GM19438 (cell line): ENCODE measurements around the gene FCN1.

Source experiments
- ATAC-seq: cut with Tn5 transposase; IDR thresholded peaks from one replicate; pipeline ENCODE4 v1.9.1; 2021; ENCODE audit warnings: low read depth; ENCODE audit not compliant: unreplicated experiment

The FCN1 gene

DNA sequence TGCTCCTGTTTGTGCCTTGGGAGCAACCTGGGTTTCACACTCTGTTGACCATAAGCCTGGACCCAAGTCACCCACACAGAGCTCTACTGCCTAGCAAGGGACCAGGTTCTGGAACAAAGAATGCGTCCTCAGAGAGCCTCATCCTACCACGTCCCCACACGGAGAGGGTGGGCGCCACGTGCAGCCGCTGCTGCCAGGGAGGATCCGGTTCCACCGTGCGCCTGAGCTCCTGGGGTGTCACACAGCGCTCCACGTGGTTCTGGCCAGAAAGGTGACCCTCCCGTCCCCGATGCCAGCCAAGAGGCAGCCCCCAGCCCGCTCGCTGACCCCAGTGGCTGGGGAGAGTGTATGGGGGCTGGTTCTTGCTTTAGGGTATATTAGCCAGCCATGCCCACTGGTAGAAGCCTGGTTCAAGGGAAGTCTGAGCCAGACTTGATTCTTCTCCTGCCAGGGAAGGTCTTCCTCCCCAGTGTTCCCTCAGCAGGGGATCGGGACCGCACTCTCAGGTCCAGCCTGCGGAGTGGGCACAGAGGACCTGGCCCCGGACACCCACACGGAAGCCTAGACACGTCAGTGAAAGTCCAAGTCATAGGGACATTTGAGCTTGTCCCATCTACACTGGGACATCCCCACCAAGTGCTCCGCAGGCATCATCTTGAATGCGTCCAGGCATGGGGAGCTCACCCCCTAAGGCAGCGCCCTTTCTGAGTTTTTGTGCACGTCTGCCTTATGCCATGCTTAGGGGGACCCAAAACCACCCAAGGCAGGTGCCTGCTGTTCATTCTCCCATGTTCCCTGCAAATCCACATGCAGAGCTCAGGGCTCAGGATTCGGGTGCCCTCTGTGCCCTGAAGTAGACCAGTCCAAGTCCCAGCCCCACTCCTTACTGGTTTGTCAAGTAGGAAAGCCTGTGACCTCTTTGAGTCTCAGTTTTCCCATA, 2.4 kb downstream of the FCN1 start:
- ATAC-seq = no peak

DNA sequence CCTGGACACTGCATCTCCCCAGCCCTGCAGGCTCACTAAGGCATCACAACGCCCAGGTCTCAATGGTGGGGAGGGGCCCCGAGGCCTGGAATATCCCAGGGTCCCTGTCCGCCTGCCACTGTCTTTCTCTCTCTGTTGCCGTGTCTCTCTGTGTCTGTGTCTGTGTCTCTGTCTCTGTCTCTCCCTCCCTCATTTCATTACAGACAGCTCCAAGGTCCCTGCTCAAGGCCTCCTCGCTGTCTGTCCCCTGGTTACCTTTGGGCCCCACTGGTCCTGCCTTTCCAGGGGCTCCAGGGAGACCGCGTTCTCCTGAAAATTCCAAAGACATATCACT, 3.2 kb downstream of the FCN1 start:
- no peak for ATAC-seq

DNA sequence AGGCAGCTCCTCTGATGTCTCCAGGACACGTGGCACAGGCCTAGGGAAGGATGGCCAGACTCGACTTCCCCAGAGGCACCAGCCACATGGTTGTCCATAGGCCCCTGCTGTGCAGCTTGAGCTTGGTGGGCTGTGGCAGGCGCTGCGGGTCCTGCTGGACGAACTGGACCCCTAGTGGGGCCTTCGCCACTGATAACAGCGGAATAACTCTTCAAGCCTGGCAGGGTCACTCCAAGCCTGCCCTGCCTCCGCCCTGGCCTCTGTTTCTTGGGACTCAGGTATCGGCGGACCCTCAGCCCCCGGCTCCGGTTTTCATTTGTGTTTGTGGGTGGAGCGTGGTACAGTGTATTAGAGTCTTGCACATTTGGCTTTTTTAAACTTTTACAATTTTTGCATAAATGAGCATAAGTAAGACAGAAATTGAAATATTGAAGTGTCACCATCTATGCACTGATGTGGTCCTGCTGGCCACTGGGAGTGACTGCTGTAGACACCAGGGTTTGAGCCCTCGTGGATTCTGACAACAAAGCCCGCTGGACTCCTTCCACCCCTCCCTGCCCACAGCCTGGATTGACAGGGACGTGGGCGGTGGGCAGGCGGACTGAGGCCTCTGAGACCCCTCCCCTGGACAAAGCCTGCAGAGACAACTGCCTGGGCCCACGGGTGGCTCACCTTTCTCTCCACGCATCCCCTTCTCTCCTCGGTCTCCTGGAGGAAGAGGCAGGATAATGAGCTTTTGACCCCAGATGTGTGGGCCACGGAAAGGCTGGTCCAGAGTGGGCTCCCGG, 3.8 kb downstream of the FCN1 start:
- ATAC-seq = no peak

DNA sequence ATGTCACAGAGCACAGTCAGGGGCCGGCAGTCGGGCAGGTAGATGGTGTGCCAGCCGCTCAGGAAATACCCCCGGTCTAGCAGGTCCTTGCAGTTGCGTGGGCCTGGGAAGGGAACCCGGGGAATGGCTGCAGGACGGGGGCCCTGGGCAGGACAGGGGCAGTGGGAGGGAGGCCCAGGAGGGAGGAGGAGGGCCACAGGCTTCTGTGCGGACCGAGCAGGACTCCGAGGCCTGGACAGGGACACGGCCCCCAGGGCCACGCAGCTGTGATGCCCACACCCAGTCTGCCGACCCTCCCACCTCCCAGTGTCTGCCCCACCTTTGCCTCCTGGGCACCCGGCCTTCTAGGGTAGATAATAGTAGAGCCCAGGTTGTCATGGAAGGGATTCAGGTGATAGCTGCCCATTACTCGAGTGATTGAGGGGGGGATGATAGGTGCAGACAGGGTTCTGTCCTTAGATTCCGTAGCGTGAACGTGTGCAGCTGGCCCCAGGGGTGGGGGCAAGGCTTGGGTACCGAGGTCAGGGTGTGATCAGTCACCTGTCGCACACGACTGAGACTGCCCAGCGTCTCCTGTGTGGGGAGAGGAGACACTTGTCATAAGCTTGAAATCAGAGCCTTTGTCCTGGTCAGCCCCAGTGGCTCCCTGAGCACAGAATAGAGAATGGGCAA, 4.5 kb downstream of the FCN1 start:
- no peak for ATAC-seq

DNA sequence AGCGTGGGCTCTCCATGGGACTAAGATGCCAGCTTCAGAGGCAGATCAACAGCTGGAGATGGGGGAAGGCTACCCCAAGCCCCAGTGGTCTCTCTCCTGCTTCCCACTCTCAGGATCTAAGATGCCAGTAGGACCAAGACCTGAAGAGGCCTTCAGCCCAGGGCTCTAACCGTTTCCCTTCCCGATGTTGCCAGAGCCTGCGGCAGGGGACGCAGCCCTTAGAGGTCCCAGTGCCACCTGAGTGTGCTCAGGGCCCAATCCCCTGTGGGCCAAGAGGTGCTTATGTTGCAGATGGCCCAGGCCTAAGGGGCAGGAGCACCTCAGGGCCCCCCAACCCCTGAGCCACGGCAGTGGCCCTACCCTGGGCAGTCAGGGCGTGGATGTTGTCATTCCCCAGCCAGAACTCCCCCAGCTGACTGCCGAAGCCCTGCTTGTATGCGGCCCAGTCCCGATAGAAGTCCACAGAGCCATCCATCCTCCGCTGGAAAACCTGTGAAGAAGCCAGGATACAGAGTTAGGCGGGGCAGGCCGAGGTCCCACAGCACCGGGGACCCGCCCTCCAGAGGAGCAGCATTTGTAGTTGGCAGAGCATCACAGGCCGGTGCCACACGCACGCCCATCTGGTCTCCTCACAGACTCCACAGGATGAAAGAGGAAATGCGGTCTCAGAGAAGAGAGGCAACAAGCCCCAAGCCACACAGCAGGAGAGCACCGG, 5.4 kb downstream of the FCN1 start:
- ATAC-seq = no peak

DNA sequence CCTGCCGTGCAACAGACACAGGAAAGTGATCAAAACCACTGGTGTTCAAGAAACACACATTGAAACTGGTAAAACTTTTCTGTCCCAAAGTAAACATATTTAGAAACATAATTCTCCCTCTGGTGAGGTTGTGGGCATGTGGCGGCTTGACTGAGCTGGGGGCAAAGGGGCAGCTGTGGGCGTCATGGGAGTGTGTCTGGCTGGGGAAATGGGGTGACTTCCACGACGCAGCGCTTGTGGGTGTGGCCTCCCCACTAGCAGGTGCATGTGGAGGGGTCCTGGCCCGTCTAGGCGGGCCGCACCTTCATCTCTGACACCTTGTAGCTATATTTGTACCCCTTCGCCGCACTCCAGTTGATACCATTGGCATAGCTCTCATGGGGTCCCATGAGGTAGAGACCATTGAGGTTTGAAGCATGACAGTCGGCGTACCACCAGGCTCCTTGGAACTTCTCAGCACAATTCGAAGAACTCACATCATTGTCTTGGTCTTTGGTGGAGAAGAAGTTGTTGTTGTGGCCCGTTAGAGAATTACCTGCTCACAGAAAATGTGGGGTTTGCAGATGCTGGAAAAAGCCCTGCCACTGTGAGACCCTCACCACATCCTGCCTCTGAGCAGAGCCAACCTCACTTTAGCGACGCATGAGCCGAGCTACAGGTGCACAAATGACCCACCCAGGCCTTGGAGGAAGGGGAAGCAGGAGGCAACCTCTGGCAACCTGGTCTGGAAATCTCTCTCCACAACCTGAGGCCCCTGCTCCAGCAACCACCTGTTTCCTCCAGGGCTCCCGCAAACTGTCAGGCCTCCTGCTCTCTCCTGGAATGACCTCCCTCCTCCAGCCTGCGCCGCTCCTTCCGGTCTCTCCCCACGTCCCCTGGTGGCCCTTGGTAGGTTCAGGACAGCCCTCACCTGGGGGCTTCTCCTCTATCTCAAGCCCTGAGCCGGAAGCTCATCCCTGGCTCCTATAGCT, 7.9 kb downstream of the FCN1 start:
- no peak for ATAC-seq

DNA sequence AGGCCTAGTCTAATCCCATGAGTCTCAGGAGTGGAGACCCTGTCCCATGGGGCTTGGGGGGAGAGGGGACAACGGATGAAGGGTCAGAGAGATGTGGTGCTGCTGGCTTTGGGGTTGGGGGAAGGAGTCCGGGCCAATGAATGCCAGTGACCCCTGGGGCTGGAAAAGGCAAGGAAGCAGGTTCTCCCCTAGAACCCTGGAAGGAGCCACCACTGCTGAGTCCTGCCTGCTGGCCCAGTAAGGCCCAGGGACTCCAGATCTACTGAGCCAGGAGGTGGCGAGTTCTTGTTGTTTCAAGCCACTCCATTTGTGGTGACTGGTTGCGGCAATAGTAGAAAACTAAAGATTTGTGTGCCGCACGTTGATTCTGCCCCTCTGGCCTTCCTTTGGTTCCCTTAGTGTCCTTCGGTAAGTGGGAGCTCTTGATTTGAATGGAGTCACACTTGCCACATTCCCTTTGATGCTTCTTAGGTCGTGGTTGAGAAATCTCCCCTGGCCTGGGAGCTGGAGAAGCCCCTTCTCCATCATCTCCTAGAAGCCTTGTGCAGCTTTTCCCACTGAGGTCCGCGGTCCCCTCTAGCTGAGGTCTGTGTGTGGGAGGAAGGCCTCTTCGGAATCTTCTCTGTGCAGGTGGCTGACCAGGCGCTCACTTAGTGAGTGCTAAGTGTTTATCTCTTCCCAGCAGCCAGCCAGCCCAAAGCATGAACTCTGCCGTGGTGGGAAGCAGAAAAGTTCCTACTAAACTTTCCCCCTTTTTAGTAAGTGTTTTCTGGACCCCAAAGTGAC, 9.0 kb downstream of the FCN1 start:
- no peak for ATAC-seq

DNA sequence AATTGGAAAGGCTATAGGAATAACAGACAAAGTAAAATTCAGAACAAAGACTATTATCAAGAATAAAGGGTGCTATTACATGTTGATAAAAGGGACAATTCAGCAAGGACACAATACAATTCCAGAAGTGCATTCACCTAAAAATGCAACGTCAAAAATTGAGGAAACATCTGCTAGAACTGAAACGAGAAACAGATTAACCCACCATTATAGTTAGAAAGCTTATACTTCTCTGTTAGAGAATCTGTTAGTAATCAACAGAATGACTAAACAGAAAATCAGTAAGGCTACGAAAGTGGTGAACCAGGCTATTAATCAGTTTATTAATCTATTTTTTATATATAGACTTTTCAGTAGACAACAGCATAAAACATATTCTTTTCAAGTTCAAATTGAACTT, 14.8 kb downstream of the FCN1 start:
- no peak for ATAC-seq

DNA sequence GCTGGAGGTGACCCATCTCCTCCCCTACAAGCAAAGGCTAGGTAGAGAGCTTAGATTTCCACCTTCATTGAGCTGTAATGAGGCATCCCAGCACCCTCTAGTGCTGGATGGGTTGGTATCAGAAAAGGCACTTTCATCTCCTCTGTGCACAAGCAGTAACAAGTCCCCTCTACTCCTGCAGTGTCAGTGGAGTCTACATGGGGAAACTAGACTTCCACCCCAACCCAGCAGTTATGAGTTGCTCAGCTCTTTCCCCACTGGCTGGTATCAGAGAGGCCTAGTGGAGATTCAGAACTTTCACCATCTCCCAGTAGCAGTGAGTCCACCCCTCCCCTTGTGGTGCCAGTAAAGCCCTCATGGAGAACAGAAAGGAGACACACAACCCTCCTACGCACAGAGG, 17.9 kb downstream of the FCN1 start:
- ATAC-seq = no peak

DNA sequence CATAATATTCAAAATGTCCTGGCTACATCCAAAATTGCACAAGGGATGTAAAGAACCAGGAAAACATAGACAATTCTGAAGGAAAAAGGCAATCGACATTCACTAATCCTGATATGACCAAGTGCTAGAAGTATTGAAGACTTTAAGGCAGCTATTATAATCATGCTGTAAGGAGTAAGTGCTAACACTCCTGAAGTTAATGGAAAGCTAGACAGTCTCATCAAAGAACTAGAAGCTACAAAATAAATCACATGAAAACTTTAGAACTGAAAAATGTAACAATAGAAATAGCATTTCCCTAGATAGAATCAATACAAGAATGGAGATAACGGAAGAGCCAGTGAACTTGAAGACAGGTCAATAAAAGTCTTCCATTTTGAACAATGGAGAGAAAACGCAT, 18.5 kb downstream of the FCN1 start:
- no peak for ATAC-seq

DNA sequence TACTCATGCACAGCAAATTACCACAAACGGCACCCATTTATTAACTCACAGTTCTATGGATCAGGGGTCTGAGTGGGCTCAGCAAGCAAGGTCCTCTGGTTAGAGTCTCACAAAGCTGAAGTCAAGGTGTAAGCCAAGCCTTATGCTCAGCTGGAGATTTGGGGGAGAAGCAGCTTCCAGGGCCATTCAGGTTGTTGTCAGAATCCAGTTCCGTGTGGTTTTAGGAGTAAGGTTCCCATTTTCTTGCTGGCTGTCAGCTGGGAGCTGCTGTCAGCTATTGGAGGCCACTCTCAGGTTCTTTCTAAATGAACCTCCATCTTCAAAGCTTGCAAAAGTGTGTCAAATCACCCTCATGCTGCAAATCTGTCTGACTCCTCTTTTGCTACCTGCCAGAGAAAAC, 19.4 kb downstream of the FCN1 start:
- no peak for ATAC-seq

DNA sequence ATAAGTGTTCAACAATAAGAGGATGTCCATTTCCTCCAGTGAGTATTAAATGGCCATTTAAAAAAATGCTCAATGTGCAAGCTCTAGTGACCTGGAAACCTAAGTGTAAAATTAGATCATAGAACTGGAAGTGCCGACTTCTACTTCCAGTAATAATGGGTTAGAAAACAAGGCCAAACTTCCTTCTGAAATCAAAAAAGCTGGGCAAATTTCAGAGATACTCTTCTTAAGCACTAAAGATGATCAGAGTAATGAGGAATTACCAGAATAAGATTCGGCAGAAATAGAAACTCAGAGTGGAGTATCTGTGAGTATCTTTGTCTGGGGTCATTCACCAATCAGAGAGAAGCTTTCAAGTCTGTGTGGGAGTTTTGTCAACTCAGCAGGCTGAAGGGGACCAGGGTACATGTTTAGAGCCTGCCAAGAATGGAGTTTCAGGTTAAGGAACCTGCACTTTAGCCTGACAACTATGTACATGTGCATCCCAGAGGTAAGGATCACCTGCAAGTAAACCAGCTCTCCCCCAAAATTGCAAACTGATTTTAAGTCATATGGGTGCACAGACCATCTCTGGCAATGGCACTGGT, 20.0 kb downstream of the FCN1 start:
- ATAC-seq = no peak

DNA sequence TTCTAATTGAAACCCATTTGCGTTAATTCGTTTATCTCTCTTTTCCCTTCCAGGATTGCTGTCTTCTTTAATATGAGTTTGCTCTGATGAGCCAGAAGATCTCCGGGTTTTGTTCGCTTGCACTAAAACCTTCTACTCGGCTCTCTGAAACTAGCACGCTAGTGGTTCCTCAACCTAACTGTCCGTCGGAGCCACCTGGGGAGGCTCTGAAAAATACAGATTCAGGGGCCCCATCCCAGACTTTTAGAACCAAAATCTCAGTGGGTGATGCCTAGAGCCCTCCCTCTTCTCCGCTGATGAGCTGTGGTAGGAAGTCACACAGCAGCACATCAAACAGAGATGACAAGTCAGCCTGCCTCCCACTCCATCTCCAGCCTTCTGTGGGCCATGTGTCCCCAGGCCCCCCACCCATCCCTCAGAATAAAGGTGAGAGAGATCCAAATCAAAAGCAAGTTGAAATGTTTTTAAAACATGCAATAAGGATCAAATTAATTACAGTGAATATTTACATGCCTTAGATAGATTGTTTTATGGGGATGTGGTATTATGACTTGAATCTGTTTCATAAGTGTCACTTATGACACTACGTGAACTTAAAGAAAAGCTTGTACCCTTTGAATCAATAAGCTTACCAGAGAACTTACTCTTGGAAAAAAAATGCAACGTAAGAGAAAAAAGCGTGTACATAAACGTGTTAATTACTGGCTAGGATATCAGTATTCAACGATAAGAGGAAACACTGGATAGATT, 20.7 kb downstream of the FCN1 start:
- ATAC-seq = no peak

DNA sequence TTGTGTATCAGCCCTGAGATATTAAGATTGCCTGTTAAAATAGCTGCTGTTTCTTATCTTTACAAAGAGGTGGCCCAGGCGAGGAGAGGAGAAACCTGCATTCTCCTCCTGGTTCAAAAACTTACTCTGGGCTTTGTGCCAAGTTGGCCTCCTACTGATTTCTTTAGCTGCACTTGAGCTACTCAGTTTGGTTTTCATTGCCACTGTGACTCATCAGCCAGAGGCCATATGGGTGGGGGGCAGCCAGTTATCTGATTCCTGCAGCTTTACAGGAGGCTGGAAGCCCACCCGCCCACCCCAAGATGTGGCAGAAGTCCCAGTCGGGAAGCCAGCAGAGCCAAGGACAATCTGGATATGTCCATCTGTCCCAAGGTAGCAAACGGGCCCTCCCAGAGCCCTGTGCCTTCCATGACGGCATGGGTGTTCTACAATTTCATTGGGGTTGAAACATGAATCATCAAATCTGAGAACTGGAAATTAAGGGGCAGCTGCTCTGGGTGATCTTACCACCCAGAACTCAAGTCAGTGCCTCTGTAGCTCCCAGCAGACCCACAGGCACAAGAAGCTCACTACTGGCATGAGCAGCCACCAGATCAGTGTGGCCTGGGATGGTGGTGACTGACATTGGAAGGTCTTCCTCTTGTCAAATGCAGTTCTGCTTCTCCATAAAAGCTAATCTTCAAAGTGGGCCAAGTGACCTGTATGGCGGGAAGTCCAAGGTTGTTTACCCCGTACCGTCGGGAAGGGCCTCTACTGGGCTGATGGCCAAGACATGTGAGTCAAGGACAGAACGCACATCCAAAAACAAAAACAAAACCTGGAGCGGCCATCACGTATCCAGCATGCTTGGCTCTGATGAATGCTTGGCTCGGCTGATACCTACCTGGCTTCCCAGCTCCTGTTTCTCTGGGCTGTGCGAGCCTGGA, 21.5 kb downstream of the FCN1 start:
- ATAC-seq = no peak

DNA sequence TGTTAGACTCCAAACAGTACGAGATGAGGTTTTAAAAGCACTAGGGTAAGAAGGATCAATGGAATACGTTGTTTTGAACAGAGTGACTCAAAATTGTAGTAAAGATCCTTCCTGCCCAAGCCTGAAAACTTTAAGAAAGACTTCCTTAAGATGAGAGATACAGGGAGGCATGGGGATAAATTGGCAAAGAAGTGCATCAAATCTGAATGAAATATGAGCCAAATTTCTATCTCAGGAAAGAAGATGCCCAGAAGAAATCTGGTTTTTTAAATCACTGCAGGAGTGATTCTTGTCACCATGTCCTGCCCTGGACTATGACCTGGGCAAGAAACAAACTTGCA, 22.2 kb downstream of the FCN1 start:
- no peak for ATAC-seq

DNA sequence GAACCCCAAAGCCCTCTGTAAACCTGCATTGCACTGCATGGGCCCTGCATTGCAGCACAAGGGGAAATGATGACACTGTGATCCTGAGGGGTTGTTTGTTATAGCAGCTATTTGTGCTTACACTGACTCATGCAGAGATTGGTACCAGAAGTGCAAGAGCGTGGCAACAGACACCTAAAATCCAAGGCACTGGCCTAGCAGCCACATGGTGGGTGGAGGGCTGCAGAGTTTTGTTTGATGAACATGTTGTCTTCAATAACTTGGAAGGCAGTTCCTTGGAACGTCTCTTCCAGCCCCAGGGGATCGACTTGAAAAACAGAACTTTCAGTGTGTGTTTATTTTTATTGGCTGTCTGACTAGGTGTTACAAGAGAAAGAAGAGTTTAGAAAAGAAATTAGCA, 22.6 kb downstream of the FCN1 start:
- ATAC-seq = no peak
